Measurements from ENCODE around the gene NFKB1.

Gene NFKB1

GRCh38 chr4:102657206-102657605, 156.0 kb downstream of the NFKB1 start:
- TF ChIP-seq EZH2 (IDR thresholded peaks at IDR 0.05; ENCODE audit: borderline replicate concordance, low read length) (no peak), CTCF (IDR thresholded peaks at IDR 0.05; ENCODE audit: low read length) (no peak)
- no peaks in the 10 kb centered on the region for H3K79me2 ChIP-seq (ENCODE audit: insufficient read depth, low read length)
- H3K9ac ChIP-seq (ENCODE audit: low read length), result no peak overlapping the region
- H3K4me3 ChIP-seq (ENCODE audit: low read depth, low read length, poor library complexity, severe bottlenecking), result no peak overlapping the region
- no peaks in the 10 kb centered on the region for H4K20me1 ChIP-seq (ENCODE audit: insufficient read depth, low read length)
- no peaks in the 10 kb centered on the region for H3K4me1 ChIP-seq (ENCODE audit: insufficient read depth, low read length, severe bottlenecking)
- H3K9me2 ChIP-seq (ENCODE audit: low read depth, low read length), result no peaks in the 10 kb centered on the region
- no peaks in the 10 kb centered on the region for H3K27me3 ChIP-seq (ENCODE audit: insufficient read depth, low read length)
- H3K27ac ChIP-seq (ENCODE audit: low read depth, low read length, poor library complexity, severe bottlenecking), result no peak overlapping the region
- H3K4me2 ChIP-seq (ENCODE audit: low read length), result no peak overlapping the region
- H3F3A ChIP-seq (ENCODE audit: insufficient read depth, low read length), result no peaks in the 10 kb centered on the region
- H3K9me3 ChIP-seq (ENCODE audit: low read length), result no peaks in the 10 kb centered on the region
- H3K36me3 ChIP-seq (ENCODE audit: insufficient read depth, low read length), result peaks cover 44% of the 10 kb centered on the region
- H2AFZ ChIP-seq (ENCODE audit: low read length), result no peak overlapping the region

DNA sequence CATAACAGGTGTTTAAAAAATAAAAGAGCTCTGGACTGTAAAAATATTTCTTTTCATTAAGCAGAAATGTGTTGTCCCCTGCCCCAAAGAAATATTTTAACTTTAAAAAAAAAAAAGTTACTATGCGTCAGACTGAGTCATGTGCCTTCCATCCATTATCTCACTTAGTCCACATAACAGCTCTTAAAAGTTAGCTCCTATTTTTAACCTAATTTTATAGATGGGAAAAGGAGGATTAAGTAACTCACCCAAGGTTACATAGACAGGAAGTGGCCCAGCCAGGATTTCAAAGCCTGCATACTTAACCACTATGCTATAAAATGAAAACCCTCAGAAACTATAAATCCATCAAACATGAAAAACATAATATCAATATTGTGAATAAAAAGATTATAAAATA, 161.9 kb downstream of the NFKB1 start:
- Histone ChIP-seq H3F3A (ENCODE audit: insufficient read depth, low read length) (no peaks in the 10 kb centered on the region), H3K4me2 (ENCODE audit: low read length) (no peak overlapping the region), H3K4me1 (ENCODE audit: insufficient read depth, low read length, severe bottlenecking) (no peaks in the 10 kb centered on the region), H3K9me2 (ENCODE audit: low read depth, low read length) (no peaks in the 10 kb centered on the region), H3K9me3 (ENCODE audit: low read length) (no peaks in the 10 kb centered on the region), H3K9ac (ENCODE audit: low read length) (no peak overlapping the region), H3K27ac (ENCODE audit: low read depth, low read length, poor library complexity, severe bottlenecking) (no peak overlapping the region), H4K20me1 (ENCODE audit: insufficient read depth, low read length) (no peaks in the 10 kb centered on the region), H3K27me3 (ENCODE audit: insufficient read depth, low read length) (no peaks in the 10 kb centered on the region), H3K4me3 (ENCODE audit: low read depth, low read length, poor library complexity, severe bottlenecking) (no peak overlapping the region), H2AFZ (ENCODE audit: low read length) (no peak overlapping the region), H3K36me3 (ENCODE audit: insufficient read depth, low read length) (peaks cover 54% of the 10 kb centered on the region), H3K79me2 (ENCODE audit: insufficient read depth, low read length) (no peaks in the 10 kb centered on the region)
- TF ChIP-seq CTCF (IDR thresholded peaks at IDR 0.05; ENCODE audit: low read length) (no peak), EZH2 (IDR thresholded peaks at IDR 0.05; ENCODE audit: borderline replicate concordance, low read length) (no peak)

DNA sequence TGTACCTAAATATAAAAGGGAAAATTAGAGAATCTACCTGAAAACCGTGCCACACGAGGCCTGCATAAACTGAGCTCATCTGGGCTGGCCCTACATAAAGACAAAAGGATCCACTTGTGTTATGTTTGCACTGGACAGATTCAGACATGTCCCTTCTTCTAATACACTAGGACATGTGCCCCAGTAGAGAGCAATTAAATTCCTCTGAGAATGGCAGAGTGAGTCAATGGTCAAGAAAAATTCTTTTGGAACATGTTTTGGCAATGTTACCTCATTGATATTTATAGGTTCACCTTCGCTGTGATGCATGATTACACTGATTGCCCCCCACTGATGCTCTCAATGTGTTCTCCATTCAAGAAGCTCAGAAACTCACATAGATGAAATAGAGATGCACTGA, 164.4 kb downstream of the NFKB1 start:
- peaks cover 50% of the 10 kb centered on the region for H3K36me3 ChIP-seq (ENCODE audit: insufficient read depth, low read length)
- no peaks in the 10 kb centered on the region for H3F3A ChIP-seq (ENCODE audit: insufficient read depth, low read length)
- H3K4me3 ChIP-seq (ENCODE audit: low read depth, low read length, poor library complexity, severe bottlenecking), result no peak overlapping the region
- no peak overlapping the region for H3K4me2 ChIP-seq (ENCODE audit: low read length)
- no peaks in the 10 kb centered on the region for H4K20me1 ChIP-seq (ENCODE audit: insufficient read depth, low read length)
- H3K4me1 ChIP-seq (ENCODE audit: insufficient read depth, low read length, severe bottlenecking), result no peaks in the 10 kb centered on the region
- H3K27me3 ChIP-seq (ENCODE audit: insufficient read depth, low read length), result no peaks in the 10 kb centered on the region
- H3K27ac ChIP-seq (ENCODE audit: low read depth, low read length, poor library complexity, severe bottlenecking), result no peak overlapping the region
- H3K9me2 ChIP-seq (ENCODE audit: low read depth, low read length), result no peaks in the 10 kb centered on the region
- H3K79me2 ChIP-seq (ENCODE audit: insufficient read depth, low read length), result no peaks in the 10 kb centered on the region
- no peaks in the 10 kb centered on the region for H3K9me3 ChIP-seq (ENCODE audit: low read length)
- no peak overlapping the region for H3K9ac ChIP-seq (ENCODE audit: low read length)
- H2AFZ ChIP-seq (ENCODE audit: low read length), result no peak overlapping the region
- no peak for TF ChIP-seq EZH2 (IDR thresholded peaks at IDR 0.05; ENCODE audit: borderline replicate concordance, low read length)
- TF ChIP-seq CTCF (IDR thresholded peaks at IDR 0.05; ENCODE audit: low read length), result no peak
